ENCODE results near the gene RAD1. TPM values are rescaled to one million over a fixed set of nuclear protein-coding genes. Genes with fewer than 3 reads are reported as not detected.

RAD1 gene
- total RNA-seq, 1 experiment from 2014 or later, result 33.4 TPM

- Mint-ChIP-seq H3K27ac (no peak overlapping the region), H3K4me3 (no peak overlapping the region), H3K4me1 (peaks cover 25% of the 10 kb centered on the region), H3K9me3 (no peaks in the 10 kb centered on the region), H3K36me3 (peaks cover 39% of the 10 kb centered on the region), H3K27me3 (ENCODE audit: low read depth) (no peaks in the 10 kb centered on the region)
- CTCF ChIA-PET, result no interaction called here
- no peak for TF ChIP-seq ZNF263 (CRISPR knock-in tag; IDR thresholded peaks at IDR 0.05; ENCODE audit: low read depth)
- no peak for TF ChIP-seq SMAD3 (CRISPR knock-in tag; IDR thresholded peaks at IDR 0.05; ENCODE audit: borderline replicate concordance)
- no peak for TF ChIP-seq ZNF416 (CRISPR knock-in tag; IDR thresholded peaks at IDR 0.05)
- no peak for TF ChIP-seq E2F4 (CRISPR knock-in tag; IDR thresholded peaks at IDR 0.05; ENCODE audit: borderline replicate concordance, low read depth)
- no peak for TF ChIP-seq FOXP1 (CRISPR knock-in tag; IDR thresholded peaks at IDR 0.05; ENCODE audit: borderline replicate concordance)
- TF ChIP-seq PREB (CRISPR knock-in tag; IDR thresholded peaks at IDR 0.05; ENCODE audit: borderline replicate concordance), result no peak
- no peak for TF ChIP-seq TEAD1 (CRISPR knock-in tag; IDR thresholded peaks at IDR 0.05)
- TF ChIP-seq ZMAT4 (CRISPR knock-in tag; IDR thresholded peaks at IDR 0.05), result no peak
- TF ChIP-seq CBFB (CRISPR knock-in tag; IDR thresholded peaks at IDR 0.05; ENCODE audit: low read depth), result no peak
- TF ChIP-seq E2F5 (CRISPR knock-in tag; IDR thresholded peaks at IDR 0.05), result no peak
- no peak for TF ChIP-seq KAT7 (CRISPR knock-in tag; IDR thresholded peaks at IDR 0.05; ENCODE audit: borderline replicate concordance)
- no peak for TF ChIP-seq GTF2I (CRISPR knock-in tag; conservative IDR thresholded peaks at IDR 0.05)
- DNase-seq (ENCODE audit: low spot score) (no peak), ATAC-seq (no peak)
- POLR2A ChIA-PET, result no interaction called here
Observed at GRCh38 chr5:34913072-34913471, 2.2 kb downstream of the RAD1 start.

- CTCF ChIA-PET, result interaction anchor here (0.7 kb wide), 1 partner anchor 67 kb away, joined by 3 read pairs; no protein-coding TSS in a partner anchor
- no peak for DNase-seq (ENCODE audit: low spot score)
Observed at GRCh38 chr5:34905564-34905963, 9.7 kb downstream of the RAD1 start.

More at GRCh38 chr5:34905564-34905963, 9.7 kb downstream of the RAD1 start:
- no peaks in the 10 kb centered on the region for H3K9me3 Mint-ChIP-seq
- no peak for TF ChIP-seq ZNF425 (CRISPR knock-in tag; conservative IDR thresholded peaks at IDR 0.05)
- no peak for TF ChIP-seq ZNF317 (CRISPR knock-in tag; IDR thresholded peaks at IDR 0.05; ENCODE audit: borderline replicate concordance, low read depth)
- no peak for TF ChIP-seq NFYB (CRISPR knock-in tag; conservative IDR thresholded peaks at IDR 0.05; ENCODE audit: low read depth)
- no peak for TF ChIP-seq IRF1 (CRISPR knock-in tag; IDR thresholded peaks at IDR 0.05)
- no peak for TF ChIP-seq NR3C1 (CRISPR knock-in tag; conservative IDR thresholded peaks at IDR 0.05; ENCODE audit: low read depth)
- no peak overlapping the region for H3K4me3 Mint-ChIP-seq
- H3K27me3 Mint-ChIP-seq (ENCODE audit: low read depth), result no peaks in the 10 kb centered on the region
- peaks cover 5% of the 10 kb centered on the region for H3K4me1 Mint-ChIP-seq
- ATAC-seq, result no peak
- POLR2A ChIA-PET, result interaction anchor here (1.0 kb wide), 1 partner anchor 415 kb away, joined by 3 read pairs; no protein-coding TSS in a partner anchor
- peaks cover 34% of the 10 kb centered on the region for H3K36me3 Mint-ChIP-seq
- no peak overlapping the region for H3K27ac Mint-ChIP-seq
